Measurements from ENCODE around the gene MSI2. TPM values are rescaled to one million over a fixed set of nuclear protein-coding genes. Genes with fewer than 3 reads are reported as not detected.

MSI2 gene
- total and polyA plus RNA-seq, 9 of the 15 experiments (the other 6 are each of a cell fraction or from before 2014, with no cell fraction given), result 4.6 to 61.8 (median 42.4) TPM

GRCh38 chr17:57685499-57686132 lies 429.3 kb downstream of the MSI2 start:
- intact Hi-C loops (cut with micrococcal nuclease), result no loop called here
- Histone ChIP-seq H3K9ac (ENCODE audit: insufficient read depth in 1 of 2, low read depth in 2 of 2, low read length in 2 of 2) (no peak overlapping the region), H3K36me3 (ENCODE audit: control insufficient read depth, insufficient read depth, low read length) (no peaks in the 10 kb centered on the region), H3K9me1 (ENCODE audit: control insufficient read depth, insufficient read depth, low read length) (no peaks in the 10 kb centered on the region), H3K27ac (ENCODE audit: extremely low read depth, low read depth, low read length) (no peak overlapping the region), H3K4me3 (no peak overlapping the region), H3K79me2 (ENCODE audit: control insufficient read depth, insufficient read depth, low read length) (no peaks in the 10 kb centered on the region), H3K4me1 (replicated peaks in 1 of 2; ENCODE audit: control insufficient read depth in 2 of 2, insufficient read depth in 2 of 2, low read length in 2 of 2) (no peaks in the 10 kb centered on the region), H3K4me2 (ENCODE audit: insufficient read depth, low read length) (no peak overlapping the region), H3K27me3 (ENCODE audit: control insufficient read depth in 2 of 2, insufficient read depth in 2 of 2, low read length in 2 of 2) (no peaks in the 10 kb centered on the region), H4K20me1 (replicated peaks; ENCODE audit: control insufficient read depth, insufficient read depth, low read length) (no peaks in the 10 kb centered on the region), H2AFZ (ENCODE audit: low read depth, low read length) (no peak overlapping the region), H3K9me3 (replicated peaks; ENCODE audit: control insufficient read depth, insufficient read depth, low read depth, low read length) (no peaks in the 10 kb centered on the region)
- DNase-seq (ENCODE audit: extremely low read depth in 1 of 4, low spot score in 3 of 4), result no peak
- TF ChIP-seq CREB1 (IDR thresholded peaks at IDR 0.05) (no peak), CREB1 (CRISPR knock-in tag; IDR thresholded peaks at IDR 0.05) (no peak), FOXJ3 (CRISPR knock-in tag; IDR thresholded peaks at IDR 0.05) (no peak), ZNF639 (CRISPR knock-in tag; conservative IDR thresholded peaks at IDR 0.05 in 1 of 2, IDR thresholded peaks at IDR 0.05 in 1 of 2) (no peak), PPARD (CRISPR knock-in tag; IDR thresholded peaks at IDR 0.05) (no peak), ZBTB9 (CRISPR knock-in tag; IDR thresholded peaks at IDR 0.05) (no peak), PREB (CRISPR knock-in tag; IDR thresholded peaks at IDR 0.05) (no peak), DEAF1 (CRISPR knock-in tag; IDR thresholded peaks at IDR 0.05) (no peak), MAFF (IDR thresholded peaks at IDR 0.05; ENCODE audit: low read length) (no peak), HMBOX1 (IDR thresholded peaks at IDR 0.05) (no peak), CGGBP1 (CRISPR knock-in tag; IDR thresholded peaks at IDR 0.05) (no peak), DIDO1 (tag; IDR thresholded peaks at IDR 0.05; ENCODE audit: low read depth) (no peak), TEAD4 (IDR thresholded peaks at IDR 0.05; ENCODE audit: low read length) (no peak), TEAD4 (CRISPR knock-in tag; IDR thresholded peaks at IDR 0.05; ENCODE audit: borderline replicate concordance) (no peak)
- in situ Hi-C loops (cut with MboI), result no loop called here
- CTCF ChIA-PET (ENCODE audit: low intra/inter-chr PET ratio), result no interaction called here
- FAIRE-seq, result no peak
- no peak for ATAC-seq
- 47% methylated on average over 7 of the region's 7 CpGs for WGBS (ENCODE audit: insufficient coverage, low coverage, missing lambda C conversion rate)
- POLR2A ChIA-PET, result interaction anchor here (1.7 kb wide), 1 partner anchor 10 kb away, joined by 5 read pairs; no protein-coding TSS in a partner anchor
- BruUV-seq (replicated peaks), result no TSS peak

Measured in K562 (cell line).